K562 (cell line): ENCODE measurements around the gene SLC6A13. TPM values are rescaled to one million over a fixed set of nuclear protein-coding genes. Genes with fewer than 3 reads are reported as not detected.

Source experiments
- ATAC-seq: fragments of 200-7000 bp; cut with Tn5 transposase; 3 replicates; pipeline ENCODE4 v1.9.1; 2020; ENCODE audit warnings: moderate library complexity
- BruUV-seq: library from RNA; stranded (reverse); fragments of 400-500 nt; replicated peaks from 2 replicates; lab custom pipeline; 2021; lab: Mats Ljungman, UMichigan
- CTCF ChIA-PET: fragments of 300-600 bp; formaldehyde crosslinking; extraction: SDS; loops from one replicate; lab custom pipeline; 2021; ENCODE audit warnings: low intra/inter-chr PET ratio; lab: Yijun Ruan, JAX
- POLR2A ChIA-PET: fragments of 300-600, 350-650 bp; sonication (Branson Sonifier 250); formaldehyde crosslinking; extraction: SDS; loops from one replicate; lab custom pipeline; 2021; ENCODE audit warnings: antibody characterized with exemption, inconsistent platforms; lab: Yijun Ruan, JAX
- DNase-seq, 4 experiments: peaks; one replicate each; pipeline versions ENCODE4 v3.0.0 to v3.0.0-alpha.2; 2011 to 2018; ENCODE audit warnings: low spot score in 3 of 4, mixed read lengths in 3 of 4; ENCODE audit errors: extremely low read depth in 1 of 4
- FAIRE-seq: peaks from 2 replicates; lab custom pipeline; 2011; peaks lifted over from hg19 to GRCh38; lab: Jason Lieb, UNC
- H2AFZ ChIP-seq: 2 replicates; pipeline ENCODE4 v1.6.0; 2011; ENCODE audit warnings: low read depth, low read length, control low read depth, inconsistent platforms
- H3K27ac ChIP-seq: fragments of 200-600 bp; 3 replicates; pipeline ENCODE4 v1.8.0; 2011; ENCODE audit warnings: low read depth, mild to moderate bottlenecking, control low read depth, inconsistent platforms, low read length, moderate library complexity, mixed read lengths; ENCODE audit errors: extremely low read depth
- H3K27me3 ChIP-seq, 2 experiments: fragments of 300-600 bp in 1 of 2; 2 replicates in 1 of 2; 3 replicates in 1 of 2; pipeline versions ENCODE4 v1.6.0 to v1.8.0; 2011; ENCODE audit warnings: inconsistent platforms in 2 of 2, low read length in 2 of 2, mild to moderate bottlenecking in 1 of 2, mixed read lengths in 1 of 2, moderate library complexity in 1 of 2; ENCODE audit not compliant: control insufficient read depth in 2 of 2, insufficient read depth in 2 of 2
- H3K36me3 ChIP-seq: fragments of 300-600 bp; 3 replicates; pipeline ENCODE4 v1.8.0; 2011; ENCODE audit warnings: mild to moderate bottlenecking, low read length, inconsistent platforms; ENCODE audit not compliant: control insufficient read depth, insufficient read depth
- H3K4me1 ChIP-seq, 2 experiments: fragments of 200-600 bp in 1 of 2; replicated peaks in 1 of 2; 2 replicates in 1 of 2; 3 replicates in 1 of 2; pipeline versions ENCODE4 v1.5.1 to v1.8.0; 2011; ENCODE audit warnings: inconsistent platforms in 2 of 2, low read length in 2 of 2, mild to moderate bottlenecking in 1 of 2, mixed read lengths in 1 of 2, moderate library complexity in 1 of 2; ENCODE audit not compliant: control insufficient read depth in 2 of 2, insufficient read depth in 2 of 2
- H3K4me2 ChIP-seq: 2 replicates; pipeline ENCODE4 v1.6.1; 2011; ENCODE audit warnings: low read length, control low read depth, inconsistent platforms, mixed read lengths; ENCODE audit not compliant: insufficient read depth
- H3K4me3 ChIP-seq: fragments of 200-600 bp; sonication (generic), shearing (Covaris generic); 2 replicates; pipeline ENCODE4 v1.5.1; 2016; ENCODE audit warnings: control low read depth, inconsistent platforms
- H3K79me2 ChIP-seq: fragments of 200-600 bp; 3 replicates; pipeline ENCODE4 v1.8.0; 2011; ENCODE audit warnings: low read length, inconsistent platforms; ENCODE audit not compliant: control insufficient read depth, insufficient read depth
- H3K9ac ChIP-seq, 2 experiments: 2 replicates each; pipeline versions ENCODE4 v1.6.0 to v1.6.1; 2011; ENCODE audit warnings: low read depth in 2 of 2, low read length in 2 of 2, control low read depth in 1 of 2, inconsistent platforms in 1 of 2, mild to moderate bottlenecking in 1 of 2, mixed read lengths in 1 of 2; ENCODE audit not compliant: insufficient read depth in 1 of 2
- H3K9me1 ChIP-seq: one replicate; pipeline ENCODE4 v1.6.0; 2011; ENCODE audit warnings: inconsistent platforms, mild to moderate bottlenecking, low read length, moderate library complexity; ENCODE audit not compliant: control insufficient read depth, insufficient read depth
- H3K9me3 ChIP-seq: replicated peaks from 2 replicates; pipeline ENCODE4 v1.5.1; 2011; ENCODE audit warnings: low read depth, low read length, inconsistent platforms; ENCODE audit not compliant: control insufficient read depth, insufficient read depth
- H4K20me1 ChIP-seq: replicated peaks from 2 replicates; pipeline ENCODE4 v1.6.1; 2011; ENCODE audit warnings: low read length, inconsistent platforms, mixed read lengths; ENCODE audit not compliant: control insufficient read depth, insufficient read depth
- BRF2 ChIP-seq: IDR thresholded peaks from 3 replicates; pipeline ENCODE4 v1.6.1; 2011; ENCODE audit warnings: borderline replicate concordance, mild to moderate bottlenecking; ENCODE audit not compliant: insufficient read length, insufficient read depth
- EP300 ChIP-seq: IDR thresholded peaks from 2 replicates; pipeline ENCODE4 v1.6.1; 2012; ENCODE audit warnings: low read length, improper control_type of control experiment
- FUS ChIP-seq: fragments of 200-400 bp; formaldehyde crosslinking; optimal IDR thresholded peaks from 2 replicates; pipeline ENCODE3; 2017; ENCODE audit warnings: low read depth, low read length
- GABPA ChIP-seq: fragments of 200-800 bp; sonication (Bioruptor generic); conservative IDR thresholded peaks from 2 replicates; pipeline ENCODE4 v1.6.1; 2016; ENCODE audit warnings: low read depth, missing genetic modification characterization, missing compliant biosample characterization
- HDAC3 ChIP-seq: fragments of 450-650 bp; IDR thresholded peaks from 2 replicates; pipeline ENCODE4 v1.6.1; 2018; ENCODE audit warnings: borderline replicate concordance, mild to moderate bottlenecking, moderate library complexity; ENCODE audit not compliant: partially characterized antibody
- HOMEZ ChIP-seq: fragments of 250-450 bp; sonication (Bioruptor Pico); IDR thresholded peaks from 2 replicates; pipeline ENCODE4 v1.4.0; 2020; ENCODE audit warnings: mild to moderate bottlenecking, moderate library complexity
- IRF1 ChIP-seq: sonication (generic); formaldehyde crosslinking; IDR thresholded peaks from 2 replicates; pipeline ENCODE4 v1.8.0; 2022; ENCODE audit warnings: missing genetic modification reagents, mild to moderate bottlenecking, borderline replicate concordance
- MYNN ChIP-seq, 2 experiments: sonication (generic); formaldehyde crosslinking in 1 of 2; IDR thresholded peaks; 2 replicates each; pipeline versions ENCODE4 v1.5.0 to v1.6.1; 2016 to 2020; ENCODE audit warnings: antibody characterized with exemption in 1 of 2, missing genetic modification reagents in 1 of 2
- NFXL1 ChIP-seq: fragments of 450-650 bp; formaldehyde crosslinking; IDR thresholded peaks from 2 replicates; pipeline ENCODE4 v1.4.0; 2021; ENCODE audit warnings: mild to moderate bottlenecking
- ZFP30 ChIP-seq: fragments of 250-450 bp; sonication (Bioruptor Pico); IDR thresholded peaks from 2 replicates; pipeline ENCODE4 v1.8.0; 2022; ENCODE audit warnings: moderate library complexity, mild to moderate bottlenecking, inconsistent platforms, borderline replicate concordance
- ZNF121 ChIP-seq: sonication (generic); formaldehyde crosslinking; conservative IDR thresholded peaks from 2 replicates; pipeline ENCODE4 v1.8.0; 2022; ENCODE audit warnings: missing genetic modification reagents
- ZNF274 ChIP-seq: IDR thresholded peaks from 2 replicates; pipeline ENCODE4 v1.6.1; 2011; ENCODE audit warnings: low read depth, mild to moderate bottlenecking, low read length, moderate library complexity, borderline replicate concordance
- ZNF347 ChIP-seq: fragments of 450-650 bp; formaldehyde crosslinking; IDR thresholded peaks from 2 replicates; pipeline ENCODE4 v1.4.0; 2020; ENCODE audit warnings: low read depth, mild to moderate bottlenecking, moderate library complexity
- ZNF511 ChIP-seq: sonication (generic); formaldehyde crosslinking; IDR thresholded peaks from 2 replicates; pipeline ENCODE4 v1.8.0; 2022; ENCODE audit warnings: mild to moderate bottlenecking, missing genetic modification reagents
- ZNF639 ChIP-seq, 2 experiments: fragments of 200-800 bp in 1 of 2; sonication (Bioruptor generic) in 1 of 2; sonication (generic) in 1 of 2; formaldehyde crosslinking in 1 of 2; IDR thresholded peaks in 1 of 2; conservative IDR thresholded peaks in 1 of 2; 2 replicates each; pipeline versions ENCODE4 v1.5.0 to v1.6.1; 2016 to 2020; ENCODE audit warnings: missing compliant biosample characterization in 1 of 2, missing genetic modification characterization in 1 of 2, missing genetic modification reagents in 1 of 2
- ZNF780A ChIP-seq: fragments of 250-450 bp; sonication (Bioruptor Pico); IDR thresholded peaks from 2 replicates; pipeline ENCODE4 v1.5.0; 2021; ENCODE audit warnings: mild to moderate bottlenecking
- WGBS: fragments of 100-300 bp; shearing (Covaris generic); methylation state at CpG from one replicate; pipeline ENCODE4 v1.1.6; 2016; ENCODE audit warnings: low coverage, mixed read lengths; ENCODE audit not compliant: insufficient coverage; ENCODE audit errors: missing lambda C conversion rate; 5-methylcytosine and 5-hydroxymethylcytosine counted together
- in situ Hi-C: fragments of 300-500 bp; cut with MboI; formaldehyde crosslinking; loops from 4 replicates; pipeline ENCODE4 v1.15.0; 2018; ENCODE audit warnings: inconsistent platforms, mixed read lengths
- intact Hi-C: fragments of 100-400 bp; cut with micrococcal nuclease; formaldehyde crosslinking; loops from 2 replicates; pipeline ENCODE4 v1.14.2; 2022
- polyA plus RNA-seq, 8 experiments: library from polyadenylated mRNA; depleted of rRNA in 4 of 8; stranded (reverse) in 5 of 8; unstranded in 3 of 8; fragments of >200 nt; fragmentation: Nextera tagmentation in 2 of 8; fragmentation: Illumina TruSeq in 1 of 8; extraction: Ambion mirVana in 2 of 8; extraction: Trizol in 1 of 8; gene quantifications; 2 replicates each; pipeline versions ENCODE4 v1.2.1 to v1.2.3, GENCODE V29; 2011 to 2014; ENCODE audit warnings: inconsistent platforms in 1 of 8, missing spikeins in 1 of 8
- total RNA-seq, 7 experiments: library from RNA; depleted of rRNA in 6 of 7; stranded (reverse); fragments of >200 nt in 6 of 7; fragmentation: Illumina TruSeq in 2 of 7; extraction: Trizol in 2 of 7; gene quantifications; 2 replicates each; pipeline versions ENCODE4 v1.2.1 to v1.2.3, GENCODE V29; 2011 to 2021; ENCODE audit warnings: low replicate concordance in 1 of 7

Gene SLC6A13
- total and polyA plus RNA-seq, 9 of the 15 experiments (the other 6 are each of a cell fraction or from before 2014, with no cell fraction given): 0.06 to 0.33 (median 0.22) TPM; not detected in 4

- no peak for TF ChIP-seq HOMEZ (CRISPR knock-in tag)
- TF ChIP-seq IRF1 (CRISPR knock-in tag): no peak
- no peak for TF ChIP-seq ZNF274
- no peak for TF ChIP-seq HDAC3
- no peak for TF ChIP-seq NFXL1 (CRISPR knock-in tag)
Observed at GRCh38 chr12:241266-241665, 21.4 kb downstream of the SLC6A13 start (continued).

GRCh38 chr12:240566-240965, 22.1 kb downstream of the SLC6A13 start:
- no peak for DNase-seq
- POLR2A ChIA-PET: no interaction called here
- no peak for TF ChIP-seq GABPA (tag)
- TF ChIP-seq ZFP30 (CRISPR knock-in tag): no peak
- no peak for TF ChIP-seq ZNF121
- TF ChIP-seq ZNF780A (CRISPR knock-in tag): no peak
- TF ChIP-seq ZNF639 (CRISPR knock-in tag; conservative IDR thresholded peaks at IDR 0.05 in 1 of 2, IDR thresholded peaks at IDR 0.05 in 1 of 2): no peak
- no peak for TF ChIP-seq BRF2
- no peak for TF ChIP-seq EP300
- no peak for TF ChIP-seq ZNF511
- TF ChIP-seq MYNN (IDR thresholded peaks at IDR 0.05): no peak
- TF ChIP-seq MYNN (CRISPR knock-in tag; IDR thresholded peaks at IDR 0.05): no peak
- no peak for TF ChIP-seq FUS
- no peak for TF ChIP-seq ZNF347 (CRISPR knock-in tag)

More at GRCh38 chr12:240566-240965, 22.1 kb downstream of the SLC6A13 start:
- no peak overlapping the region for H3K9ac ChIP-seq
- no peaks in the 10 kb centered on the region for H3K9me1 ChIP-seq
- no peak for FAIRE-seq
- H3K4me3 ChIP-seq: no peak overlapping the region
- WGBS: 4% methylated on average over 9 of the region's 9 CpGs
- 0 out of 2 replicates have a peak, but pooled peaks cover 1% of the 10 kb centered on the region for H3K9me3 ChIP-seq
- no peaks in the 10 kb centered on the region for H3K36me3 ChIP-seq
- H3K27ac ChIP-seq: no peak overlapping the region
- no peaks in the 10 kb centered on the region for H4K20me1 ChIP-seq
- BruUV-seq: no TSS peak
- no peak for ATAC-seq
- no peaks in the 10 kb centered on the region for H3K4me1 ChIP-seq
- no peaks in the 10 kb centered on the region for H3K79me2 ChIP-seq
- intact Hi-C loops: no loop called here
- H3K27me3 ChIP-seq: peaks cover 8 to 28% of the 10 kb centered on the region in 2 experiments; a peak in 4 of 5 replicates
- H2AFZ ChIP-seq: no peak overlapping the region
- no peak overlapping the region for H3K4me2 ChIP-seq
- in situ Hi-C loops: no loop called here
- CTCF ChIA-PET: no interaction called here
